OCI-LY7 (cell line): ENCODE measurements around the gene STAG2. TPM values are rescaled to one million over a fixed set of nuclear protein-coding genes. Genes with fewer than 3 reads are reported as not detected.

Experiments
- Bru-seq: library from RNA; stranded (reverse); fragments of 400-500 nt; gene quantifications from one replicate; lab custom pipeline; 2021; lab: Mats Ljungman, UMichigan
- BruChase-seq, 2 experiments: library from RNA; stranded (reverse); fragments of 400-500 nt; gene quantifications; one replicate each; lab custom pipeline; 2021; lab: Mats Ljungman, UMichigan
- BruUV-seq: library from RNA; stranded (reverse); fragments of 400-500 nt; replicated peaks from 2 replicates; lab custom pipeline; 2021; lab: Mats Ljungman, UMichigan
- CTCF ChIA-PET: fragments of 300-600 bp; sonication (Branson Sonifier 250); formaldehyde crosslinking; loops from one replicate; lab custom pipeline; 2022; ENCODE audit warnings: antibody characterized with exemption; ENCODE audit not compliant: unreplicated experiment; lab: Charles Lee
- POLR2A ChIA-PET: fragments of 300-600 bp; sonication (Branson Sonifier 250); formaldehyde crosslinking; loops from one replicate; lab custom pipeline; 2022; ENCODE audit warnings: antibody characterized with exemption; lab: Charles Lee
- DNase-seq: peaks from one replicate; pipeline ENCODE4 v3.0.0-alpha.2; 2015; ENCODE audit warnings: low spot score
- H2AFZ ChIP-seq: fragments of 200-600 bp; sonication (generic), shearing (Covaris generic); 2 replicates; pipeline ENCODE4 v1.6.1; 2014; ENCODE audit warnings: mild to moderate bottlenecking, antibody characterized with exemption, low read length, moderate library complexity
- H3K27ac ChIP-seq: fragments of 200-600 bp; sonication (generic); 2 replicates; pipeline ENCODE4 v1.5.1; 2014; ENCODE audit warnings: mixed run types, low read depth, mild to moderate bottlenecking, moderate library complexity, low read length, inconsistent platforms; ENCODE audit not compliant: poor library complexity, severe bottlenecking
- H3K36me3 ChIP-seq: fragments of 200-600 bp; sonication (generic); 2 replicates; pipeline ENCODE4 v1.6.1; 2014; ENCODE audit warnings: mild to moderate bottlenecking, antibody characterized with exemption, low read length, moderate library complexity, mixed read lengths; ENCODE audit not compliant: insufficient read depth
- H3K4me1 ChIP-seq: fragments of 200-600 bp; sonication (generic); 2 replicates; pipeline ENCODE4 v1.5.1; 2014; ENCODE audit warnings: mild to moderate bottlenecking, low read length; ENCODE audit not compliant: insufficient read depth, poor library complexity, severe bottlenecking
- H3K4me2 ChIP-seq: fragments of 200-600 bp; sonication (generic); 2 replicates; pipeline ENCODE4 v1.6.1; 2014; ENCODE audit warnings: mild to moderate bottlenecking, low read length
- H3K4me3 ChIP-seq: fragments of 200-600 bp; sonication (generic); 2 replicates; pipeline ENCODE4 v1.5.1; 2014; ENCODE audit warnings: mild to moderate bottlenecking, low read depth, low read length; ENCODE audit not compliant: poor library complexity, severe bottlenecking
- H3K79me2 ChIP-seq: fragments of 200-600 bp; sonication (generic); 2 replicates; pipeline ENCODE4 v1.6.1; 2016; ENCODE audit warnings: low read depth, mild to moderate bottlenecking, low read length, moderate library complexity, mixed read lengths; ENCODE audit not compliant: insufficient read depth
- H3K9me2 ChIP-seq: fragments of 200-600 bp; sonication (generic); 2 replicates; pipeline ENCODE4 v1.6.1; 2016; ENCODE audit warnings: mild to moderate bottlenecking, low read length, mixed read lengths; ENCODE audit not compliant: insufficient read depth
- H3K9me3 ChIP-seq: fragments of 200-600 bp; sonication (generic); 2 replicates; pipeline ENCODE4 v1.6.1; 2014; ENCODE audit warnings: mild to moderate bottlenecking, mixed run types, low read length, mixed read lengths
- H4K20me1 ChIP-seq: fragments of 200-600 bp; sonication (generic); 2 replicates; pipeline ENCODE4 v1.6.1; 2014; ENCODE audit warnings: mild to moderate bottlenecking, antibody characterized with exemption, low read length, moderate library complexity, mixed read lengths; ENCODE audit not compliant: insufficient read depth
- CTCF ChIP-seq: fragments of 200-600 bp; sonication (generic); conservative IDR thresholded peaks from 2 replicates; pipeline ENCODE4 v1.5.1; 2014; ENCODE audit warnings: mild to moderate bottlenecking, antibody characterized with exemption, low read length, moderate library complexity, mixed read lengths
- EZH2phosphoT487 ChIP-seq: fragments of 200-600 bp; sonication (generic); IDR thresholded peaks from 2 replicates; pipeline ENCODE4 v1.6.1; 2018; ENCODE audit warnings: low read depth, borderline replicate concordance, mild to moderate bottlenecking, mixed run types, antibody characterized with exemption, low read length, moderate library complexity, mixed read lengths
- intact Hi-C: fragments of 100-400 bp; cut with micrococcal nuclease; formaldehyde crosslinking; loops from one replicate; pipeline ENCODE4 v1.10.0; 2022; ENCODE audit not compliant: unreplicated experiment
- long read RNA-seq: library from polyadenylated mRNA; stranded (forward); transcript quantifications from one replicate; pipeline ENCODE4 v2.0.0, GENCODE V29; 2022
- total RNA-seq, 2 experiments: library from RNA; depleted of rRNA in 1 of 2; stranded (reverse); fragments of >200 nt in 1 of 2; shearing (Covaris generic) in 1 of 2; gene quantifications; 2 replicates each; pipeline ENCODE4 v1.2.3, GENCODE V29; 2014 to 2022

STAG2 gene
- total RNA-seq (2014; rRNA removed; shearing (Covaris generic)) (56.7 and 72.1 TPM in 2 replicates), total RNA-seq (2022) (68.9 and 77.5 TPM in 2 replicates), Bru-seq, nascent RNA (percentile 89 among the genes with signal in this experiment), BruChase-seq, experiment 1, labeled RNA remaining after a 6-hour chase (percentile 87 among the genes with signal in this experiment), BruChase-seq, experiment 2, labeled RNA remaining after a 2-hour chase (percentile 87 among the genes with signal in this experiment)
- long read RNA-seq, full-length matches to known transcripts = 6 of 113 reads
- long read RNA-seq, partial matches to known transcripts = 21 of 113 reads
- long read RNA-seq, other reads (novel, unspliced or antisense) = 86 of 113 reads

- no TSS peak for BruUV-seq
- ChIA-PET POLR2A (interaction anchor here (0.7 kb wide), 2 partner anchors 22 to 38 kb away, joined by 3 read pairs; no protein-coding TSS in a partner anchor), CTCF (no interaction called here)
- peak within 1 kb of the TSS; percentile 93 for H3K4me3 ChIP-seq
- peak within 1 kb of the TSS; percentile 80 for H2AFZ ChIP-seq
- peak within 1 kb of the TSS; percentile 93 for H3K4me2 ChIP-seq
- H3K27ac ChIP-seq = peak within 1 kb of the TSS; percentile 96
- intact Hi-C loops = loop anchor here (2.0 to 5.0 kb wide), 4 partner anchors 101 to 433 kb away; partner anchors contain the start of gene XIAP
- peaks cover 6% of the 10 kb centered on the region; the same call in 1 of the 2 replicates for H3K36me3 ChIP-seq
- peaks cover 22% of the 10 kb centered on the region for H4K20me1 ChIP-seq
- H3K79me2 ChIP-seq = peaks cover 68% of the 10 kb centered on the region
- H3K9me2 ChIP-seq = no peaks in the 10 kb centered on the region
- TF ChIP-seq EZH2phosphoT487 = no peak
- TF ChIP-seq CTCF = no peak
- H3K9me3 ChIP-seq = no peaks in the 10 kb centered on the region
- DNase-seq = peak; percentile 65
- peaks cover 16% of the 10 kb centered on the region for H3K4me1 ChIP-seq
Observed at GRCh38 chrX:123961268-123962005, at the start of gene STAG2. STAG2 (plus strand) TSS chrX:123961706; CDS start chrX:124022628, 60,922 bp downstream.

GRCh38 chrX:123917069-123917468 lies 44.4 kb upstream of the STAG2 start:
- no peak overlapping the region for H3K4me3 ChIP-seq
- ChIA-PET POLR2A (no interaction called here), CTCF (no interaction called here)
- DNase-seq = no peak
- intact Hi-C loops = no loop called here
- no peak overlapping the region for H3K27ac ChIP-seq
- no peaks in the 10 kb centered on the region for H4K20me1 ChIP-seq
- TF ChIP-seq EZH2phosphoT487 (no peak), CTCF (no peak)
- H3K36me3 ChIP-seq = no peaks in the 10 kb centered on the region
- H3K9me3 ChIP-seq = no peaks in the 10 kb centered on the region
- H3K9me2 ChIP-seq = no peaks in the 10 kb centered on the region
- BruUV-seq = no TSS peak
- no peaks in the 10 kb centered on the region for H3K79me2 ChIP-seq
- H2AFZ ChIP-seq = no peak overlapping the region
- H3K4me2 ChIP-seq = no peak overlapping the region
- H3K4me1 ChIP-seq = no peaks in the 10 kb centered on the region
